BLaER1 (cell line): ENCODE results near the gene MATN1.

Source experiments
- H3K27ac ChIP-seq: shearing (Covaris generic); formaldehyde crosslinking; 2 replicates; pipeline ENCODE4 v1.8.1; 2022
- H3K27me3 ChIP-seq: shearing (Covaris generic); formaldehyde crosslinking; 2 replicates; pipeline ENCODE4 v1.8.1; 2022
- H3K36me3 ChIP-seq: shearing (Covaris generic); formaldehyde crosslinking; 2 replicates; pipeline ENCODE4 v1.8.1; 2022
- H3K4me1 ChIP-seq: shearing (Covaris generic); formaldehyde crosslinking; 2 replicates; pipeline ENCODE4 v1.8.1; 2022
- H3K4me2 ChIP-seq: shearing (Covaris generic); formaldehyde crosslinking; 2 replicates; pipeline ENCODE4 v1.8.1; 2022
- H3K4me3 ChIP-seq: shearing (Covaris generic); formaldehyde crosslinking; 2 replicates; pipeline ENCODE4 v1.8.1; 2022
- H3K9ac ChIP-seq: shearing (Covaris generic); formaldehyde crosslinking; 2 replicates; pipeline ENCODE4 v1.8.1; 2022
- H3K9me3 ChIP-seq: shearing (Covaris generic); formaldehyde crosslinking; 2 replicates; pipeline ENCODE4 v1.8.1; 2022
- H4K20me1 ChIP-seq: shearing (Covaris generic); formaldehyde crosslinking; 2 replicates; pipeline ENCODE4 v1.8.1; 2022
- Cebpa-rat ChIP-seq: shearing (Covaris generic); IDR thresholded peaks from 2 replicates; pipeline ENCODE4 v1.8.1; 2022

Gene MATN1

DNA sequence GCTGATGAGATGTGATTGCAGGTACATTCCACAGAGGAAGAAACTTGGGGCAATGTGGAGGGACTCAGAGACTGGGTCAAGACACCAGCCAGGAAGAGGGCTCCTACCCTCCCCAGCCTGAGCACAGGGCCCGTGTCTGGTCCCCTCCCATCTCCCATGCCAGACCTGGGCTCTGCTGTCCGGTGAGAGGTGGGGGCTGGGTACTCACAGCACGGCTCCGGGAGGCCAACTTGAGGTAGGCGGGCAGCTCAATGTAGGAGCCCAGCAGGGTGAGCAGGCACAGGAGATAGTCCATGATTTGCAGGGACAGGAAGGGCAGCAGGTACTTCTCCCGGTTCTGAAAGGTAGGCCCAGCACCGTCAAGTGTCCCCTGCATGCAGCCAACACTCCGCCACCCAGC is 16.2 kb upstream of the MATN1 start:
- Histone ChIP-seq H3K4me3 (no peak overlapping the region; the same call in 1 of the 2 replicates), H3K27ac (no peak overlapping the region; the same call in 1 of the 2 replicates), H3K27me3 (no peaks in the 10 kb centered on the region), H4K20me1 (peaks cover 100% of the 10 kb centered on the region), H3K4me2 (peak overlapping the region; percentile 98), H3K36me3 (peaks cover 96% of the 10 kb centered on the region), H3K9me3 (no peaks in the 10 kb centered on the region), H3K9ac (peak overlapping the region; percentile 28; the same call in 1 of the 2 replicates), H3K4me1 (peaks cover 100% of the 10 kb centered on the region)
- no peak for TF ChIP-seq Cebpa-rat

DNA sequence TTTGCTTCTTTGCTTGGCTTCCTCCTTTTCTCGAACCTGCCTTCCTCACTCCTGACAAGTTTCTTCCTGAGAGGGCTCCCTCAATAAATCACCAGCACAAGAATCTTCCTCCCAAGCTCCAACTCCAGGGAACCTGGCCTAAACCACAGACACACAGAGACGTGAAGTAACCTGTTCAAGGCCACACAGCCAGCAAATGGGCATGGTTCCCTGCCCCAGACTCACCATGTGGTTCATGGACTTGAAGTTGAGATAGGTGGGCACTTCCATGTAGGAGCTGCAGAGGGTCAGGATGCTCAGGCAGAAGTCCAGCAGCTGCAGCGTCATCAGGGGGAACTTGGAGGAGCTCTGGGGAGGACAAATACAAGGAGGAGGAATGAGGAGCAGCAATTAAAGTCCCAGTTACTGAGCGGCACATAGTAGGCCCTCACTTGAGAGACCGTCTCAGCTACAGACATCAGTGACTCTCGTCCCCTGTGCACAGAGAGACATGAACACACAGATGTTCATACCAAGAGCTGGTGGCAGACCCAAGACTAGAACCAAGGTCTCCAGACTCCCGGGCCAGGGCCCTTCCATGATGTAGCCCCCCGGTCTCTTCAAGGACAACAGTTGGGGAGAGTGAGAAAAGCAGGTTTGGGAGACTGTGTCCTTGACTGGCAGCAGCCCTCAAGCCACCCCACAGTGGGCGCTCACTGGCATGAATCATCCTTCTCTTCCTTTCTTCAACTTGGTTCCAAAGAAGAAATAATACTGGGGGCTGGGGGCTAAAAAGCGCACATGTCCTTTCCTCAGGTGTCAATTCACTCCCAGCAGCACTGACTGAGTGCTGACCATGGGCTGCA is 15.6 kb upstream of the MATN1 start:
- H3K4me3 ChIP-seq = no peak overlapping the region; the same call in 1 of the 2 replicates
- no peaks in the 10 kb centered on the region for H3K27me3 ChIP-seq
- peak overlapping the region; percentile 98 for H3K4me2 ChIP-seq
- H3K27ac ChIP-seq = peak overlapping the region; percentile 25; the same call in 1 of the 2 replicates
- peaks cover 100% of the 10 kb centered on the region for H4K20me1 ChIP-seq
- H3K9ac ChIP-seq = peak overlapping the region; percentile 28; the same call in 1 of the 2 replicates
- H3K36me3 ChIP-seq = peaks cover 96% of the 10 kb centered on the region
- no peaks in the 10 kb centered on the region for H3K9me3 ChIP-seq
- TF ChIP-seq Cebpa-rat = no peak
- peaks cover 100% of the 10 kb centered on the region for H3K4me1 ChIP-seq

GRCh38 chr1:30738040-30738714 is 14.8 kb upstream of the MATN1 start:
- peaks cover 100% of the 10 kb centered on the region for H4K20me1 ChIP-seq
- H3K4me1 ChIP-seq = peaks cover 100% of the 10 kb centered on the region
- peak overlapping the region; percentile 18; the same call in 1 of the 2 replicates for H3K9ac ChIP-seq
- H3K36me3 ChIP-seq = peaks cover 98% of the 10 kb centered on the region
- H3K27ac ChIP-seq = peak overlapping the region; percentile 15; the same call in 1 of the 2 replicates
- TF ChIP-seq Cebpa-rat = no peak
- H3K9me3 ChIP-seq = no peaks in the 10 kb centered on the region
- H3K4me2 ChIP-seq = peak overlapping the region; percentile 98
- no peak overlapping the region for H3K4me3 ChIP-seq
- no peaks in the 10 kb centered on the region for H3K27me3 ChIP-seq

GRCh38 chr1:30737357-30738039 is 14.1 kb upstream of the MATN1 start:
- Histone ChIP-seq H3K9me3 (no peaks in the 10 kb centered on the region), H3K4me2 (peak overlapping the region; percentile 98), H3K27ac (0 out of 2 replicates have a peak overlapping the region, but pooled peaks have one; percentile 15), H4K20me1 (peaks cover 100% of the 10 kb centered on the region), H3K4me3 (no peak overlapping the region; the same call in 1 of the 2 replicates), H3K36me3 (peaks cover 98% of the 10 kb centered on the region), H3K9ac (no peak overlapping the region), H3K4me1 (peaks cover 100% of the 10 kb centered on the region), H3K27me3 (no peaks in the 10 kb centered on the region)
- TF ChIP-seq Cebpa-rat = no peak

GRCh38 chr1:30735668-30736498 is 12.5 kb upstream of the MATN1 start:
- no peak overlapping the region for H3K4me3 ChIP-seq
- H3K27ac ChIP-seq = peak overlapping the region; percentile 33
- peak overlapping the region; percentile 81 for H3K4me2 ChIP-seq
- H4K20me1 ChIP-seq = peaks cover 96% of the 10 kb centered on the region
- peaks cover 84% of the 10 kb centered on the region for H3K36me3 ChIP-seq
- peaks cover 100% of the 10 kb centered on the region for H3K4me1 ChIP-seq
- H3K9me3 ChIP-seq = no peaks in the 10 kb centered on the region
- no peaks in the 10 kb centered on the region for H3K27me3 ChIP-seq
- H3K9ac ChIP-seq = peak overlapping the region; percentile 25; the same call in 1 of the 2 replicates
- TF ChIP-seq Cebpa-rat = no peak

GRCh38 chr1:30735124-30735523 is 11.7 kb upstream of the MATN1 start:
- peaks cover 78% of the 10 kb centered on the region for H3K36me3 ChIP-seq

DNA sequence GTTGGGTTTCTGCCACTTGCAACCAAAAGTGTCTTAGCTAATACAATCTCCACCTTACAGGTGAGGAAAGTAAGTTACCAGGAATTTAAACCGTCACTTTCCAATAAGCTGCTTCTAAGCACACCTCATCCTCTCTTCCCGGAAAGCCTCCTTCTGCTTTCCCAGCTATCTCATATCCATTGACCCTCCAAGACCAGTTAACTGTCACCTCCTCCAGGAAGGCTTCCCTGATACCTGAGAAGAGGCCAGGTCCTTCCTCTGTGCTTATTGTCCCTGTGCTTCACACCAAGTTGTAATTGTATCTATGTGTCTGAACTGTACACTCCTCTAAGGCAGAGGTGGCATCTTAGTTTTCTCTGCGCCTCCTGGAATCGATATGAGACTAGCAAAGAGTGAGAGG is 11.2 kb upstream of the MATN1 start:
- H3K4me1 ChIP-seq = peaks cover 100% of the 10 kb centered on the region
- H3K4me3 ChIP-seq = no peak overlapping the region
- H3K9ac ChIP-seq = 0 out of 2 replicates have a peak overlapping the region, but pooled peaks have one; percentile 5
- no peaks in the 10 kb centered on the region for H3K27me3 ChIP-seq
- peak overlapping the region; percentile 69; the same call in 1 of the 2 replicates for H3K27ac ChIP-seq
- TF ChIP-seq Cebpa-rat = no peak
- peaks cover 96% of the 10 kb centered on the region for H4K20me1 ChIP-seq
- peaks cover 72% of the 10 kb centered on the region for H3K36me3 ChIP-seq
- peak overlapping the region; percentile 81 for H3K4me2 ChIP-seq
- H3K9me3 ChIP-seq = no peaks in the 10 kb centered on the region

More at GRCh38 chr1:30735124-30735523, 11.7 kb upstream of the MATN1 start:
- Histone ChIP-seq H3K27me3 (no peaks in the 10 kb centered on the region), H3K27ac (peak overlapping the region; percentile 69; the same call in 1 of the 2 replicates), H3K9ac (no peak overlapping the region), H3K4me3 (no peak overlapping the region), H3K4me1 (peaks cover 100% of the 10 kb centered on the region), H4K20me1 (peaks cover 96% of the 10 kb centered on the region), H3K4me2 (peak overlapping the region; percentile 81), H3K9me3 (no peaks in the 10 kb centered on the region)
- no peak for TF ChIP-seq Cebpa-rat

DNA sequence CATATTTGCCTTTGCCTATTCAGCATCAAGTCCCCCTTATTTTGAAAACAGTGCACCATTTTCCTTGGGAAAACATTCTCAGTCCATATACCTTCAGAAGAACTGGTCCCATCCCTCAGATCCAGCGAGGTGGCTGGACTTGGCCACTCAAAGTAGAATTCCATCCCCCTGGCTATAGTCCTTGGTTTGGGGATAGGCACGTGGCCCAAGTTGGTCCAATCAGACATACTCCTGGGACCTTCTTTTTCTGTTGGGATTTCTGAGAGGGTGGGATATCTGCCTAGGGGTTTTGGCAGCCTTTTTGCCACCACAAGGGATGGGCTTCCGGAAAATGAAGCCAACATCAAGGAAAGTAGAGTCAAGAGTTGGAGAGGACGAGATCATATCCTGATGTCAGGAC is 10.7 kb upstream of the MATN1 start:
- peaks cover 96% of the 10 kb centered on the region for H4K20me1 ChIP-seq
- H3K9me3 ChIP-seq = no peaks in the 10 kb centered on the region
- H3K4me3 ChIP-seq = no peak overlapping the region
- H3K27ac ChIP-seq = peak overlapping the region; percentile 69; the same call in 1 of the 2 replicates
- H3K4me1 ChIP-seq = peaks cover 100% of the 10 kb centered on the region
- H3K9ac ChIP-seq = 0 out of 2 replicates have a peak overlapping the region, but pooled peaks have one; percentile 5
- peak overlapping the region; percentile 81 for H3K4me2 ChIP-seq
- no peak for TF ChIP-seq Cebpa-rat
- H3K36me3 ChIP-seq = peaks cover 68% of the 10 kb centered on the region
- no peaks in the 10 kb centered on the region for H3K27me3 ChIP-seq
